Brain pericyte (primary cell): ENCODE results near the gene SOWAHB.
"Not testable (repeated sequence)": the region's sequence is repeated elsewhere in the genome, so short reads cannot be mapped to it uniquely, and the experiment has no call there.

Experiments
- DNase-seq: peaks from one replicate; pipeline ENCODE4 v3.0.0-alpha.2; 2012; ENCODE audit warnings: low read depth, low spot score

The SOWAHB gene

DNA sequence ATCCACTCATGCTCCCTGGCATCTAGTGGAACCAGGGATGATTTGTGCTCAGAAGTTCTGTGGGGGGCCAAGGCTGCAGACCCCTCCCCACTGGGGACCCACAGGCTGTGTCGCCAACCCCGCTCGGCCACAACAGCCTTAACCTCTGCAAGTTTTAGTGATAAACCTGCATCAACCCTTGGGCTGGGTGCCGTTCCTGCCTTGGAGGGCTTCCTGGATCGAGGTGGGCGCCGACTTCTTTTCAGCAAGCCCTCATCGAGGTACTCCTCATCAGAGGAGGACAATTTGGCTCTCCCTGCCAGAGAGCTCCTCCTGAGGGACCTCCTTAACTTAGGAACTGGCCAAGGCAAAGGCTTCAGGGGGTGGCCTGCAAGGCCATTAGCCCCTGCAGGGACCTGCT, 1.9 kb downstream of the SOWAHB start:
- DNase-seq, result no peak

DNA sequence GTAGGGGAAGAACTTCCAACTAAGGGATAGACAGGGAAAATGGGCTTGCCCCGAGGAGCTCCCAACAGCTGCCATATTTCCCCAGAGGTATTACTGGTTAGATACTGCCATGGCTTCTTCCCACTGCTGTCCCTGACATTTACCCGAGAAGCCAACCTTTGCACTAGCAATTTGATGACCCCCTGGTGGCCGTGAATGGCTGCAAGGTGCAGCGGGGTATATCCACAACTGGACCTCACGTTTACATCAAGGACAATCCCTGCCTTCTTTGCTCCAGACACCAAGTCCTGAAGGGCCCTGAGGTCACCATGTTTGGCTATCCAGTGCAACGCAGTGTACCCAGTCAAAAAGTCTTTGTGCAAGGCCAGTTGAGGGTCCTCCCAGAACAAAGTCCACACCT, 2.3 kb downstream of the SOWAHB start:
- DNase-seq, result no peak

DNA sequence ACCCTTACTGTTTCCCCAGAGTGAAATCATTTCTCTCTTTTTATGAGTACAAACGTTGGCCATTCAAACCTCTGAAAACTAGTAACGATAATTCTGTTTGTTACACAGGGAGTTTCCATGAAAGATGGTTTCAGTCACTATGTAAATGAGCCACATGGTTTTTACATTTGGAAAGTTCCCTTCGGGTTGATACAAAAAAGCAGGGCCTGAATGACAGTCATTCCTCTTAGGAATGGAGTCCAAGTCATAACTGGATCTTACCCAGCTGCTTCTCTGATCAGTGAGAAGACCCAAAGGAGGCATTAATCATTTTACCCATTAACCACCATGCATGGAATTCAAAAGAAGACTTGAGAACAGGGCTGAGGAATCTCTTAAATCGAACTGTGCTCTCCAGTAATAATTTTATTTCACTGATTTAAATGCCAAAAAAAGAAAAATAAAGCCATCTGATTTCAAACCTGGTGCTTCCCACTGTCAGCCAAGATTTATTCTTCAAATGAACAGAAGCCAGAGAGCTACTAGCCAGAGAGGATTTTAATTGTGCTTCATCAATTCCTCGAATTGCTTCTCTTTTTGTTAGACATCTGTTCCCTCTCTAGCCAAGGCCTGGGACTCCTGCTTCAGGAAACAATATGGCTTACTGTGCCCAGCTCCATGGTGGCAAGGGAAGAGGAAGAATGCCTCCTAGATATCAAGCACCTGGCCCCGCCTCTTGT, 3.2 kb downstream of the SOWAHB start:
- DNase-seq, result no peak

DNA sequence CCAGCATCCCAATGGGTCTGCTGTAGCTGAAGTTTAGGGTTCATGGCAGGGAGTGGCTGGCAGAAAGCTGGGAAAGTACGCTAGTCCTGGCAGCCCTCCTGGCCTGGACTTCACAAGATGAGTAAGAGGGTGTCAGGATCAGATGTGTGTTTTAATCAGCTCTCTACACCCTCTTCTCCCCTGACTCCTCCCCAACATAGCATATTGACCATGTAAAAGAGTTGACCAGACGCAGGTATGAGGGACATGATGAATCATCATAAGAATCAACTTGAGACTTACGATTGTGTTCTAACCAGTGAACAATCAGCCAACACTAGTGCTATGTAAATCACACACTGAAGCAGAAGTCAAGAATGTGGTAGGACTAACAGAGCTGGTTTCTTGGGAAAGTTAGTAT, 5.3 kb downstream of the SOWAHB start:
- DNase-seq, result no peak

DNA sequence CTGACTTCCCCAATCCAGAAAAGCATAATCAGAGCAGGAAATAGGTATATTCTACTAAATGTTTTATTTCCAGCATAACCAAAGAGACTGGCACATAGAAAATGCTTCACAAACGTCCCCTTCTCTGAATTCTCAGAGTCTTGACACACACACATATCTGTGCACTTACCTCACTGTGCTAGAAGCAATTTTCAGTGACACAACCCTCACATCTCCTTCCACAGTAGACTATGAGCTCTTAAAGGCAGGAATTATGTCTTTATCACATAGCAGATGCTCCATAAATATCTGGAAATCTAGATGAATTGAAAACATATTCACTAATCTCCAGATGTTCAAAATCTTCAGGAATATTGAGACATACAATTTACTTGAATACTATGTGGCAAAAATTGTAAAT, 5.9 kb downstream of the SOWAHB start:
- no peak for DNase-seq

DNA sequence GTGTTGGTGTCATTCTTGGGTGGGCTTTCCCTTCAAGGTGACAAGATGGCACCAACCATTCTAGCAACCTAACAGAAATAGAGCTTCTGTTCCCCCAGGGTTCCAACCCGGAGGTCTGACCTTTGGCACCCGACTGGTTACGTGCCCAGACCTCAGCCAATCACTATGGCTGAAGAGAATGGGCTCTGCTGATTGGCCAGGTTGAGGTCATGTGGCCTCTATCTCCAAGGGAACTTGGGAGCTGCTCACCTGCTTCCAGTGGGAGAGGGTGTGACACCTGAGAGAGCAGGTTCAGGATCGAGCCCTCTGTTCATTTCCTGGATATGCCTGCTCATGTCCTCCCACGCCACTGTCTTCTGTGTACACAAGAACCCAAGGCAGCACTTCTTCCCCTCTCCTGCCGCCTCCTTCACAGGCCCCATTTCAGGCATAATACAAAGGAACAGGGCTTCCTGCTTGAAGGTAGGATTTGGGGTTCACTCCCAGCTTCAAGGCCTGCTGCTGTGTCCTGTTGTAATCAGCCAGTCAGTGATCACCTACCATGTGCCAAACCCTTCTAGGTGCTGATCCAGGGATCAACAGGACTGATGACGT, 11.0 kb downstream of the SOWAHB start:
- DNase-seq, result no peak

DNA sequence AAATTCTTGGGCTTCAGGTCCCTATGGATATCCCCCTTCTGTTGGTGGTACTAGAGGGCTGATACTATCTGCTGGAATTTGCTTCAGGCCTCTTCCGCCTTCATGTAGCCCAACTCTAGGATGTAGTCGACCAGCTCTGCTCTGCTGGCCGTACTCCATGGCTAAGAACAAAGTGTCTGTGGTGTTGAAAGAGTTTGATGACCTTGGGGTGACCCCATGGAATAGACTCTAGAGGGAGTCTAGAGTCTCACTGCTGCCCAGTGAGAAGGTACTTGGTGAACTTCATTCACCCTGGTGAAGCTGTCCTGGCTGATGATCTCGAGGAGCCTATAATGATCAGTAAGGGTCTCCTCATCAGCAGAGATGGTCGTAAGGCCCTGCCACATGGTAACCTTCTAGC, 11.7 kb downstream of the SOWAHB start:
- DNase-seq, result no peak

DNA sequence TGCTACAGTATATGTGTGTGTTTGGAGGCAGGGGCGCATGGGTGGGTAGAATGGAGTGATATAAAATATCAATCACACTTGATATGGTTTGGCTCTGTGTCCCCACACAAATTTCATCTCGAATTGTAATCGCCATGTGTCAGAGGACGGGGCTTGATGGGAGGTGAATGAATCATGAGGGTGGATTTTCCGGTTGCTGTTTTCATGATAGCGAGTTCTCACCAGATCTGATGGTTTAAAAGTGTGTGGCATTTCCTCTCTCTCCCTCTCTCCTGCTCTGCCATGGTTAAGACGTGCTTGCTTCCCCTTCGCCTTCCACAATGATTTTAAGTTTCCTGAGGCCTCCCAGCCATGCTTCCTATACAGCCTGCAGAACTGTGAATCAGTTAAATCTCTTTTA, 14.8 kb downstream of the SOWAHB start:
- DNase-seq, result no peak

DNA sequence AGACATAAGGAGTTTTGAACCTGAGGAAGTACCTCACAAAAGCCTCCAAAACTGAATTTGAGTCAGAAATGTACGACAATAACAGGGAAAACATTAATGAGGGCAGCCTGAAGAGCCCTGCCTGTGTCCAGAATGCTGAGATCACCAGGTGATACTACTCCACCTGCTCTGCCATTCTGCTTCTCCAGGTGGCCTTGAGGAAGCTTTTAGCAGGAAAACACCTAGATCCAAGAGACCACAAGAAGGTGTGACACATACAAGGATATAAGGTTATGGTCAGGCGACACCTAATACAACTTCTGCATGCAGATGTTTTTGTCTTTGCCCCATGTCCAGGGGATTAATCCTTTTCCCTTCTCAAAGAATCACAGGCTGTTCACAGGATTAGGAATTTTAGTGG, 15.3 kb downstream of the SOWAHB start:
- no peak for DNase-seq

DNA sequence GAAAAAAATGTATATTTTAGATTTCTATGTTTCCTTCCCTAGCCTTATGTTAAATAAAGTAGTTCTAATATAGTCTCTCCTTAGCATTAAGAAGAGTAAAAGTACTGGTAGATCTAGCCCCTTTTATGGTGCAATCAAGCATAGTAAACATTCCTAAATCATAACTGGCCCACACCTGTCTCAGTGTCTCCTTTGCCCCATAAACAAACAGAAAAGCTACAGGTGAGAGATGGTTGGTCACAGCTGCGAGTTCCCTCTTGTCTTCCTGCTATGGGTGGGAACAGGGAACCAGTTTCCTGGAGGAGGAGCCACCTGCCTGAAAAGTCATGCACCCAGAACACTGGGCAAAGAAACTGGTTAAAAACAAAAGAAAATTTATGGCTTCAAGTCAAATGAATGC, 16.6 kb downstream of the SOWAHB start:
- no peak for DNase-seq

DNA sequence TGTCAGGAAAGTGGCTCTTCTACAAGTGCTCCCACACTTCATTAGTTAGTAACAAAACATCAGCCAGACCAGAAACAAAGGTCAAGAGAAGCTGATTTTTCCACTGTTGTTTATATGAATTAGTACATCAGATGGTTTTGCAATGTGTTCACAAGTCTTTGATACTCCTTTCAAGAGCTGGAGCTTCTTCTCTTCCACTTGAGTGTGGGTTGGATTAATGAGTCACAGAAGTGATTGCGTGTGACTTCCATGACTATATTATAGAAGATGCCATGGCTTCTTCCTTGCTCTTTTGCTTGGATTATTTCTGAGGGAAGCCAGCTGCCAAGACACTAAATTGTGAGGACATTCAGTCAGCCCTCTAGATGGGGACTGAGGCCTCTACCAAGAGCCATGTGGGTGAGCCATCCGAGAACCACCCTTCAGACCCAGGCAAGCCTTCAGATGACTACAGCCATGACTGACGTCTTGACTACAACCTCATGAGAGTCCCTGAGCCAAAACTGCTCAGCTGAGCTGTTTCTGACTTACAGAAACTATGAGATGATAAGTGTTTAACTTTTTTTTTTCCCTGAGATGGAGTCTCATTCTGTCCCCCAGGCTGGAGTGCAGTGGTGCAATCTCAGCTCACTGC, 18.1 kb downstream of the SOWAHB start:
- DNase-seq, result no peak

DNA sequence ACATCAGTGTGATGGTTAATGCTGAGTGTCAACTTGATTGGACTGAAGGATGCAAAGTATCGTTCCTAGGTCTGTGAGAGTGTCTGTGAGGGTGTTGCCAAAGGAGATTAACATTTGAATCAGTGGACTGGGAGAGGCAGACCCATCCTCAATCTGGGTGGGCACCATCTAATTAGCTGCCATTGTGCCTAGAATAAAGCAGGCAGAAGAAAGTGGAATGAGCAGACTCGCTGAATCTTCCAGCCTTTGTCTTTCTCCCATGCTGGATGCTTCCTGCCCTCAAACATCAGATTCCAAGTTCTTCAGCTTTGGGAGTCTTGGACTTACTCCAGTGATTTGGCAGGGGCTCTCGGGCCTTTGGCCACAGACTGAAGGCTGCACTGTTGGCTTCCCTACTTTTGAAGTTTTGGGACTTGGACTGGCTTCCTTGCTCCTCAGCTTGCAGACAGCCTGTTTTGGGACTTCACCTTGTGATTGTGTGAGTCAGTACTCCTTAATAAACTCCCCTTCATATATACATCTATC, 19.2 kb downstream of the SOWAHB start:
- DNase-seq, result not testable (repeated sequence)

DNA sequence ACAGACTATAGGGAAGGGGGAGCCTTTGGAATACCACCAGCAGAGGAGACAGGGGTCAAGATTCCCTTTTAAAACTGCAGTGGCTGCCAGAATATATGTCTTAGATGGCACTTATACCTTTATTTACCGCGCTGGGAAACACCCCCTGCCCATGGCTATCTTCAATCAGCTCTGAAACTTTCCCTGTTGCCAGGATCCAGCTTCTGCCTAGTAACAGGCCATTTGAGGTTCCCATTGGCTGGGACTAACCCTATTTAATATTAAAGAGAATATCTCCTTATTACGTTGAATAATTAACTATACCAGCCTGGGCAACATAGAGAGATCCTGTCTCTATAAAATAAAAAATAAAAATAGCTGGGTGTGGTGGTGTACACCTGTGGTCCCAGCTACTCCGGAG, 23.8 kb downstream of the SOWAHB start:
- DNase-seq, result no peak

DNA sequence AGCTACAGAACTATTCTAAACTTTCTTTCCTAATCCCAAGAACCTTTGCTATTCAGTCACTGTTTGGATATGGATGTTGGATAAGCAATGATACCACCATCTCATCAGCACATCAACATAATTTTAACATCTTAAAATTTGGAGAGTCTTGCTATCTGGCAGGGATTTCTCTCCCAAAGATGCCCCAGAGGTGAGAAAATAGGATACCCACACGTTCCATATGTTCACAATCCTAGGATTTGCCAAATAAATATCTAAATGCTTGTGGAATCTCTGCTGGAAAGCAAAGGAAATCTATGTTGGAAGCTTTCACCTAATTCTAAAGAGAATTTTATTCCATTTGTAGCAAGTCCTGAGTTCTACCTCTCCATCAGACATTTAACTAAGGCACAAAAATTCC, 24.4 kb downstream of the SOWAHB start:
- no peak for DNase-seq

DNA sequence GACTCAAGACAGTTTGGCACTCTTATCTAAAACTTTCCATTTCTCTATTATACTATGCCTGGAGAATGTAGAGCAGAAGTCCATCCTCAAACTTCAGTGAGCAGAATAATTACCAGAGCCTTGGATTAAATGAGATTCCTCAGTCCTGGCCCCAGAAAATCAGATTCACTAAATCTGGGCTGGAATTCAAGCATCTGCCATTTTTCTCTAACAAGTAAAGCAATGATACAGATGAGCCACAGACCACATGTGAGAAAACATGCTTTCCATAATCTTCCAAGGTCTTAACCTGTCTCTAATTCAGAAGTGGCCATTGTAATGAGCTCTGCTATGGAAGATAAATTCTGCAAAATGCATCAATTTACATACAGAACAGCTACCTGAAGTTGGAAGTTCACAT, 25.4 kb downstream of the SOWAHB start:
- DNase-seq, result no peak

DNA sequence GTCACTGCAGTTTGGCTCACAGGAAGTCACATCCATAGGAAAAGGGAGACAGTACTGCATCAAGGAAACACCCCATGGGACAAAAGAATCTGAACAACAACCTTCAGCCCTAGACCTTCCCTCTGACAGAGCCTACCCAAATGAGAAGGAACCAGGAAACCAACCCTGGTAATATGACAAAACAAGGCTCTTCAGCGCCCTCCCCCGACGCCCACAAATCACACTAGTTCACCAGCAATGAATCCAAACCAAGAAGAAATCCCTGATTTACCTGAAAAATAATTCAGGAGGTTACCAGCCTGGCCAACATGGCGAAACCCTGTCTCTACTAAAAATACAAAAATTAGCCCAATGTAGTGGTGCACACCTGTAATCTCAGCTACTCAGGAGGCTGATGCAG, 29.2 kb downstream of the SOWAHB start:
- not testable (repeated sequence) for DNase-seq

DNA sequence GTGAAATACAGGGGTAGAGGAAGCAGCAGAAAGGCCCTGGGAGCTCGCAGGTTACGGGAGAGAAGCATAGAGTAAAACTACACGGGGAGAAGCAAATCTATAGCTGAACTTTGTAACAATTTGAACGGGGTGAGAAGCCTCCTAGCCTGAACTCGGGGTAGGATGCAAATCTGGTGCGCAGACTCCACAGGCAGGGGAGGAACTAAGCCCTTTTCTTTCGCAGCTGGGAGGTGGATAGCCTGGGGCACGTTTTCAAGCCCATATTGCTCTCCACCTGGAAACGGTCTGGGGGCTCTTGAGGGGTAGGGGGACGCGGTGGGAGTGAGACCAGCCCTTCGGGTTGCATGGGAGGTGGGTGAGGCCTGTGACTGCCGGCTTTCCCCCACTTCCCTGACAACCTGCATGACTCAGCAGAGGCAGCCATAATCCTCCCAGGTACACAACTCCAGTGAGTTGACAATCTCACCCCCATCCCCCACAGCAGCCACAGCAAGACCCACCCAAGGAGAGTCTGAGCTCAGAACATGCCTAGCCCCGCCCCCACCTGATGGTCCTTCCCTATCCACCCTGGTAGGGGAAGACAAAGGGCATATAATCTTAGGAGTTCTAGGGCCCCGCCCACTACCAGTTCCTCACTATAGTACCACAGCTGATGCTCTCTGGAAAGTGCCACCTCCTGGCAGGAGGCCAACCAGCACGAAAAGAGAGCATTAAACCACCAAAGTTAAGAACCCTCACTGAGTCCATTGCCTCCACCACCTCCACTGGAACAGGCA, 29.9 kb downstream of the SOWAHB start:
- DNase-seq, result no peak

DNA sequence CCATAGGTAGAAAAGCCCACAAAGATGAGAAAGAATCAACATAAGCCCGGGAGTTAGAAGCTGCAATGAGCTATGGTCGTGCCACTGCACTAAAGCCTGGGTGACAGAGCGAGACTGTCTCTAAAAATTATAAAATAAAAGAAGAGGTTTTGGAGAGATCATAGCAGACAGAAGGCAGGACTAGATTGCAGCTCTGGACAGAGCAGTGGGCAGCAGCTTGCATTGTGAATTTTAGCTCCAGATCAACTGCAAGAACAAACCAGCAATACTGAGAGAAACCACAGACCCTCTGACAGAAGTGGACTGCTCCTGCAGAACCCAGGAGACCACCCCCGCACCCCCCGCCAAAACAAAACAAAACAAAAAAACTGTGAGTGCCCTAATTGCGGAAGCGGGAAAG, 30.6 kb downstream of the SOWAHB start:
- DNase-seq, result no peak

DNA sequence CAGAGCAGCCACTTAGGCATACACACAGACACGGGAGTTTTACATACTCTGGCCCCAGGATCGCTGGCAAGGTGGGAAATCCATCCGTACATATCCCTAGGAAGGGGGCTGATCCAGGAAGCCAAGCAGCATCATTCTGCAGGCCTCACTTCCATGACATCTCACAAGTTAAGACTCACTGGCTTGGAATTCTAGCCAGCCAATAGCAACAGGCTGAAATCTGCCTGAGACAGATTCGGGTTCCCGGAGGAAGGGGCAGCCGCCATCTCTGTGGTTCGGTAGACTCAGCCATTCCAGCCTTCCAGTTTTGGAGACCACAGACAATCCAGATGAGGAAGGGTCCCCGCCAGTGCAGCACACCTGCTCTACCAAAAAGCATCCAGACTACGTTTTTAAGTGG, 31.3 kb downstream of the SOWAHB start:
- no peak for DNase-seq

DNA sequence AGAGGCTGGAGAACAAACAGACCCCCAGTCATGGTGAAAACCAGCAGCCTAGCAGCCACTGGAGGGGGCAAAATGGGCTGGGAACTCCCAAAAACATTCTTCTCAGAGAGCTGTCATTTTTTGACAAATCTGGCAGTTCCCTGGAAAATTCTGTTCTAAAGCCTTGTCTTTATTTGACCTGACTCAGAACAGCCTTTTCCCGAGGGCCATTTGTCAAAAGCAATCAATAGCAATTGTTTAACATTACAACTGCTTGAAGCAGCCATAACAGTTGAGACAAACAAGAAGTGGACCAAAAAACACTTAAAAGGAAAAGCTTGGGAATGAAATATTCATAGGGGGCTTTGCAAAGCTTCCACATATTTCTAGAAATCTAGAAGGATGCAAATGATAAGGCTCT, 39.6 kb downstream of the SOWAHB start:
- no peak for DNase-seq

DNA sequence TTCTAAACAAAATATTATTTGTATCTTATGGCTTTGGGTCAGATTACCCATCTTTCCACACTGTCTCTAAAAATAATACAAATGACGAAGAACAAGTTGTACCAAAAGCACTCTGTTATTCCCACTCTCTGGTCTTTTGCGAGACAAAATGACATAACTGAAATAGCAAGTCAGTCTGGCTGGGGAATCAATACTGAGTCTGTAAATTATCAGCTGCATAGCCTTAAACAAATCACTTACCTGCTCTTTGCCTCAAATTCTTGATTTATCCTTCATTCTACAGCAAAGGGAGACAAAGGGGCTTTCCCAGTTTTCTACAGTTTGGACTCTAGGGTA, 40.9 kb downstream of the SOWAHB start:
- DNase-seq, result no peak
